A549 (cell line): ENCODE data around the gene SPIRE1. TPM values are rescaled to one million over a fixed set of nuclear protein-coding genes. Genes with fewer than 3 reads are reported as not detected.

Experiments
- ATAC-seq, 2 experiments: fragments of 200-7000 bp in 1 of 2; fragments of >200 bp in 1 of 2; cut with Nextera tagmentation in 1 of 2; cut with Tn5 transposase in 1 of 2; 3 replicates each; pipeline versions ENCODE4 v1.8.0 to v1.9.1; 2018 to 2020; ENCODE audit warnings: mild to moderate bottlenecking in 1 of 2, moderate library complexity in 1 of 2
- CTCF ChIA-PET: fragments of 300-600 bp; sonication (Branson Sonifier 250); formaldehyde crosslinking; extraction: SDS; loops from one replicate; lab custom pipeline; 2021; ENCODE audit warnings: antibody characterized with exemption, inconsistent platforms; lab: Yijun Ruan, JAX
- POLR2A ChIA-PET: fragments of 350-600 bp; formaldehyde crosslinking; extraction: SDS; loops from one replicate; lab custom pipeline; 2021; ENCODE audit warnings: antibody characterized with exemption, inconsistent platforms; lab: Yijun Ruan, JAX
- DNase-seq, 2 experiments: peaks; one replicate each; pipeline versions ENCODE4 v3.0.0 to v3.0.0-alpha.2; 2011 to 2016; ENCODE audit warnings: low read depth in 1 of 2, low spot score in 1 of 2
- FAIRE-seq: peaks from 2 replicates; lab custom pipeline; 2011; peaks lifted over from hg19 to GRCh38; lab: Jason Lieb, UNC
- H3K27ac ChIP-seq, 2 experiments: fragments of >200 bp; sonication (Bioruptor Twin); formaldehyde crosslinking; 3 replicates each; pipeline ENCODE4 v1.5.1; 2016 to 2017
- H3K4me1 ChIP-seq: fragments of >200 bp; sonication (Bioruptor Twin); formaldehyde crosslinking; 3 replicates; pipeline ENCODE4 v1.6.1; 2016
- H3K4me2 ChIP-seq: fragments of >200 bp; sonication (Bioruptor Twin); formaldehyde crosslinking; 3 replicates; pipeline ENCODE4 v1.6.1; 2016
- H3K4me3 ChIP-seq: fragments of >200 bp; sonication (Bioruptor Twin); formaldehyde crosslinking; 3 replicates; pipeline ENCODE4 v1.5.1; 2016
- H3K9me3 ChIP-seq: fragments of >200 bp; sonication (Bioruptor Twin); formaldehyde crosslinking; 3 replicates; pipeline ENCODE4 v1.6.1; 2016
- BHLHE40 ChIP-seq: IDR thresholded peaks from 2 replicates; pipeline ENCODE4 v1.6.1; 2012; ENCODE audit warnings: low read depth, low read length, inconsistent platforms
- EHF ChIP-seq: fragments of 250-450 bp; sonication (Bioruptor Pico); IDR thresholded peaks from 2 replicates; pipeline ENCODE4 v1.5.0; 2020; ENCODE audit warnings: mild to moderate bottlenecking
- FOSB ChIP-seq: fragments of 250-450 bp; sonication (Bioruptor Pico); IDR thresholded peaks from 2 replicates; pipeline ENCODE4 v1.5.0; 2020; ENCODE audit warnings: mild to moderate bottlenecking, moderate library complexity
- FOSL2 ChIP-seq, 2 experiments: fragments of 450-650 bp in 1 of 2; fragments of >200 bp in 1 of 2; sonication (Bioruptor Twin) in 1 of 2; formaldehyde crosslinking; IDR thresholded peaks; 2 replicates each; pipeline versions ENCODE4 v1.5.0 to v1.6.1; 2016 to 2020; ENCODE audit warnings: mild to moderate bottlenecking in 1 of 2, moderate library complexity in 1 of 2
- GATA3 ChIP-seq: IDR thresholded peaks from 2 replicates; pipeline ENCODE4 v1.6.1; 2012; ENCODE audit warnings: borderline replicate concordance
- HEYL ChIP-seq: fragments of 250-450 bp; sonication (Bioruptor Pico); IDR thresholded peaks from 2 replicates; pipeline ENCODE4 v1.8.0; 2021; ENCODE audit warnings: mild to moderate bottlenecking, moderate library complexity
- JUN ChIP-seq, 2 experiments: fragments of >200 bp; sonication (Bioruptor Twin); formaldehyde crosslinking; IDR thresholded peaks; 2 replicates in 1 of 2; 3 replicates in 1 of 2; pipeline ENCODE4 v1.6.1; 2016 to 2017
- JUNB ChIP-seq: fragments of >200 bp; sonication (Bioruptor Twin); formaldehyde crosslinking; IDR thresholded peaks from 2 replicates; pipeline ENCODE4 v1.6.1; 2016
- KDM1A ChIP-seq: fragments of 200-600 bp; sonication (generic); IDR thresholded peaks from 2 replicates; pipeline ENCODE4 v1.6.1; 2016; ENCODE audit warnings: low read depth, mild to moderate bottlenecking
- MAFK ChIP-seq: fragments of 450-650 bp; IDR thresholded peaks from 2 replicates; pipeline ENCODE4 v1.6.1; 2014; ENCODE audit not compliant: partially characterized antibody
- MAZ ChIP-seq: fragments of 150-350 bp; IDR thresholded peaks from 2 replicates; pipeline ENCODE4 v1.6.1; 2014; ENCODE audit warnings: antibody characterized with exemption, low read depth, low read length, borderline replicate concordance
- MYC ChIP-seq: IDR thresholded peaks from 2 replicates; pipeline ENCODE4 v1.6.1; 2012; ENCODE audit warnings: mild to moderate bottlenecking, inconsistent platforms, low read length, improper control_type of control experiment, borderline replicate concordance
- NFE2L2 ChIP-seq: fragments of 150-350 bp; conservative IDR thresholded peaks from 2 replicates; pipeline ENCODE4 v1.6.1; 2014; ENCODE audit warnings: low read length
- NR3C1 ChIP-seq: fragments of >200 bp; sonication (Bioruptor Twin); formaldehyde crosslinking; IDR thresholded peaks from 3 replicates; pipeline ENCODE4 v1.6.1; 2017
- RAD21 ChIP-seq, 2 experiments: fragments of >200 bp in 1 of 2; sonication (Bioruptor Twin) in 1 of 2; formaldehyde crosslinking in 1 of 2; IDR thresholded peaks in 1 of 2; conservative IDR thresholded peaks in 1 of 2; 2 replicates in 1 of 2; 3 replicates in 1 of 2; pipeline ENCODE4 v1.6.1; 2012 to 2018; ENCODE audit warnings: inconsistent platforms in 1 of 2
- RARB ChIP-seq: fragments of 250-450 bp; sonication (Bioruptor Pico); IDR thresholded peaks from 2 replicates; pipeline ENCODE4 v1.8.0; 2021; ENCODE audit warnings: mild to moderate bottlenecking, moderate library complexity
- RCOR1 ChIP-seq: fragments of 150-350 bp; IDR thresholded peaks from 2 replicates; pipeline ENCODE4 v1.6.1; 2014; ENCODE audit warnings: antibody characterized with exemption, low read length, low read depth
- RNF2 ChIP-seq: fragments of 200-600 bp; sonication (generic); IDR thresholded peaks from 2 replicates; pipeline ENCODE4 v1.6.1; 2016; ENCODE audit warnings: low read depth, mild to moderate bottlenecking, antibody characterized with exemption, moderate library complexity, borderline replicate concordance
- SMC3 ChIP-seq: fragments of >200 bp; sonication (Bioruptor Twin); formaldehyde crosslinking; IDR thresholded peaks from 3 replicates; pipeline ENCODE4 v1.6.1; 2018; ENCODE audit warnings: inconsistent platforms
- TFCP2L1 ChIP-seq: fragments of 250-450 bp; sonication (Bioruptor Pico); IDR thresholded peaks from 2 replicates; pipeline ENCODE4 v1.5.0; 2021; ENCODE audit warnings: mild to moderate bottlenecking
- ZFP36 ChIP-seq: fragments of 450-650 bp; IDR thresholded peaks from 2 replicates; pipeline ENCODE4 v1.6.1; 2014; ENCODE audit warnings: borderline replicate concordance; ENCODE audit not compliant: partially characterized antibody
- ZNF302 ChIP-seq: fragments of 250-450 bp; sonication (Bioruptor Pico); IDR thresholded peaks from 2 replicates; pipeline ENCODE4 v1.9.0; 2021; ENCODE audit warnings: inconsistent platforms, mild to moderate bottlenecking, moderate library complexity
- WGBS: methylation state at CpG from one replicate; pipeline ENCODE4 v1.1.6; 2017; ENCODE audit errors: missing lambda C conversion rate; 5-methylcytosine and 5-hydroxymethylcytosine counted together
- polyA plus RNA-seq, 4 experiments: library from polyadenylated mRNA; depleted of rRNA in 3 of 4; stranded (reverse); fragments of >200 nt; fragmentation: RNase III in 1 of 4; extraction: RNeasy Plus Mini Kit Qiagen cat#74134 plus additional on column Dnase treatment in 1 of 4; gene quantifications; 2 replicates in 3 of 4; 3 replicates in 1 of 4; pipeline ENCODE4 v1.2.3, GENCODE V29; 2011 to 2017
- TF ChIP-seq, protein P1 (sequence below): fragments of 200-600 bp; sonication (generic); IDR thresholded peaks from 2 replicates; pipeline ENCODE4 v1.6.1; 2016; ENCODE audit warnings: antibody characterized with exemption, mild to moderate bottlenecking, moderate library complexity
- TF ChIP-seq, protein P2 (sequence below): fragments of 150-350 bp; IDR thresholded peaks from 2 replicates; pipeline ENCODE4 v1.6.1; 2014; ENCODE audit warnings: low read depth, mild to moderate bottlenecking, low read length

SPIRE1 gene
- polyA plus RNA-seq, 2 of the 4 experiments (the other 2 are of a cell fraction) = 8.3 to 29.4 TPM

DNA sequence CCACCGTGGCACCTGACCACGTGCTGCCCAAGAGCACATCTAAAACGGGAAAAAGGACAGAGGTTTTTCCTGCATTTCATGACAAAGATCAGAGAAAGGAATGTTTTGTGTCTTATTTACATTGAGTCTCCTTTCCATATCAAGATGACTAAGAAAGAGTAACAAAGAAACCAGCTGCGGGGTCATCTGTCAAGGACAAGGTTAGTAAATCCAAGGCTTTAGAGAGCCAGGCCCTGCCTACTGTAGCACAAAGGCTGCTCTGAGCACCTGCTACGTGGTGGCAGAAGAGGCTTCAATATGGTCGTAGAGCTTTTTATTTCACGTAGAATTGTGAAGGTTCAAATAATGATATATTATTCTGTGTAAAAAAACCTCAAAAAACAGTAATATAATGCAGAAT is 199.1 kb downstream of the SPIRE1 start (continued):
- no peak for TF ChIP-seq NFE2L2
- no peak for TF ChIP-seq JUN (IDR thresholded peaks at IDR 0.05)
- TF ChIP-seq RARB (CRISPR knock-in tag) = no peak
- TF ChIP-seq RCOR1 = no peak
- no peak for TF ChIP-seq KDM1A

DNA sequence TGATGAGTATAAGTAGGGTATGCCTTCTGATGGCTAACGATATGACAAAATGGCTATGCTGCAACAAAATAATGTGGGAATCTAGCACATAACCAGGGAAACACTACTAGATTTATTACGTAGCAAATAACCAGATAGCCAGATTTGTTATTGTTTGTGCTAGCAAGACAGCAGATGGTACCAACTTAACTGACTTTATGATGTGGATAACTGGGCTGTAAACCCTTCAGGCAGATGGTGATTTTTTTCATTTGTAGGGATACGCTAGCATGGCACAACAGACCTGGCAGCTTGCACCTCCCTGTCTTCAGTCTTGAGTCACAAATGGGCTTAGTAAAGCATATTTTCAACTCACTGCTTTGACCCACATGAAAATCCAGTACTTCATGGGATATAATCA is 201.5 kb downstream of the SPIRE1 start:
- no peaks in the 10 kb centered on the region for H3K4me1 ChIP-seq
- H3K4me2 ChIP-seq = no peak overlapping the region
- no peak overlapping the region for H3K27ac ChIP-seq
- FAIRE-seq = no peak
- ChIA-PET POLR2A (no interaction called here), CTCF (no interaction called here)
- 85% methylated on average over 3 of the region's 3 CpGs for WGBS
- no peak for ATAC-seq
- TF ChIP-seq NR3C1 = no peak
- TF ChIP-seq GATA3 = no peak
- no peak for TF ChIP-seq BHLHE40
- TF ChIP-seq MAZ = no peak
- no peak for TF ChIP-seq SMC3
- no peak for TF ChIP-seq TFCP2L1
- no peak for TF ChIP-seq EHF (CRISPR knock-in tag)
- TF ChIP-seq KDM1A = no peak
- TF ChIP-seq MAFK = no peak
- no peak for TF ChIP-seq NFE2L2
- TF ChIP-seq, protein P1, sequence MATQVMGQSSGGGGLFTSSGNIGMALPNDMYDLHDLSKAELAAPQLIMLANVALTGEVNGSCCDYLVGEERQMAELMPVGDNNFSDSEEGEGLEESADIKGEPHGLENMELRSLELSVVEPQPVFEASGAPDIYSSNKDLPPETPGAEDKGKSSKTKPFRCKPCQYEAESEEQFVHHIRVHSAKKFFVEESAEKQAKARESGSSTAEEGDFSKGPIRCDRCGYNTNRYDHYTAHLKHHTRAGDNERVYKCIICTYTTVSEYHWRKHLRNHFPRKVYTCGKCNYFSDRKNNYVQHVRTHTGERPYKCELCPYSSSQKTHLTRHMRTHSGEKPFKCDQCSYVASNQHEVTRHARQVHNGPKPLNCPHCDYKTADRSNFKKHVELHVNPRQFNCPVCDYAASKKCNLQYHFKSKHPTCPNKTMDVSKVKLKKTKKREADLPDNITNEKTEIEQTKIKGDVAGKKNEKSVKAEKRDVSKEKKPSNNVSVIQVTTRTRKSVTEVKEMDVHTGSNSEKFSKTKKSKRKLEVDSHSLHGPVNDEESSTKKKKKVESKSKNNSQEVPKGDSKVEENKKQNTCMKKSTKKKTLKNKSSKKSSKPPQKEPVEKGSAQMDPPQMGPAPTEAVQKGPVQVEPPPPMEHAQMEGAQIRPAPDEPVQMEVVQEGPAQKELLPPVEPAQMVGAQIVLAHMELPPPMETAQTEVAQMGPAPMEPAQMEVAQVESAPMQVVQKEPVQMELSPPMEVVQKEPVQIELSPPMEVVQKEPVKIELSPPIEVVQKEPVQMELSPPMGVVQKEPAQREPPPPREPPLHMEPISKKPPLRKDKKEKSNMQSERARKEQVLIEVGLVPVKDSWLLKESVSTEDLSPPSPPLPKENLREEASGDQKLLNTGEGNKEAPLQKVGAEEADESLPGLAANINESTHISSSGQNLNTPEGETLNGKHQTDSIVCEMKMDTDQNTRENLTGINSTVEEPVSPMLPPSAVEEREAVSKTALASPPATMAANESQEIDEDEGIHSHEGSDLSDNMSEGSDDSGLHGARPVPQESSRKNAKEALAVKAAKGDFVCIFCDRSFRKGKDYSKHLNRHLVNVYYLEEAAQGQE = no peak
- no peak for TF ChIP-seq FOSB (CRISPR knock-in tag)
- TF ChIP-seq ZNF302 = no peak
- no peak for DNase-seq
- H3K9me3 ChIP-seq = no peaks in the 10 kb centered on the region
- H3K4me3 ChIP-seq = no peak overlapping the region

DNA sequence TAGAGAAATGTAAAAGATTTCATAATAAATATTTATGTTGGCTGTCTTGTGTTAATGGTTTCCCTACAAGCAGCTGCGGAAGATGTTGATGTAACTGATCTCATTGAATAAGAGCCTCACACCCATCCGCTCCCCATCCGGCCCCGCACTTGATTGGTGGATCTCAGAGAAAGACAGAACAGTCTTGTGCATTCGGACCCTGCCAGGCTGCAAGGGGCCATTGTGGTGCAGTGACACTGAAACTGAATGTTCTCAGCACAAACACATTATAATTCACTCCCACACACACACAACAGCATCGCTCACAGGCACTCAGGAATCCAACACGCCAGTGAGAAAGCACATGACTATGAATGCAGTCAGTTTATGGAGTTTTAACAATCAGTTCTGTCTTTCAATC is 202.4 kb downstream of the SPIRE1 start:
- FAIRE-seq (no peak), ATAC-seq (no peak), DNase-seq (no peak)
- H3K4me2 ChIP-seq = no peak overlapping the region
- no peak overlapping the region for H3K4me3 ChIP-seq
- no peak overlapping the region for H3K27ac ChIP-seq
- no peaks in the 10 kb centered on the region for H3K9me3 ChIP-seq
- no peaks in the 10 kb centered on the region for H3K4me1 ChIP-seq
- no peak for TF ChIP-seq KDM1A
- no peak for TF ChIP-seq FOSL2 (IDR thresholded peaks at IDR 0.05)
- no peak for TF ChIP-seq FOSL2 (CRISPR knock-in tag; IDR thresholded peaks at IDR 0.05)
- TF ChIP-seq MYC = no peak
- TF ChIP-seq RARB (CRISPR knock-in tag) = no peak
- TF ChIP-seq JUNB = no peak
- no peak for TF ChIP-seq HEYL (CRISPR knock-in tag)
- TF ChIP-seq ZNF302 = no peak
- no peak for TF ChIP-seq JUN (IDR thresholded peaks at IDR 0.05)
- TF ChIP-seq ZFP36 = no peak
- no peak for TF ChIP-seq RNF2
- TF ChIP-seq TFCP2L1 = no peak
- TF ChIP-seq, protein P2, sequence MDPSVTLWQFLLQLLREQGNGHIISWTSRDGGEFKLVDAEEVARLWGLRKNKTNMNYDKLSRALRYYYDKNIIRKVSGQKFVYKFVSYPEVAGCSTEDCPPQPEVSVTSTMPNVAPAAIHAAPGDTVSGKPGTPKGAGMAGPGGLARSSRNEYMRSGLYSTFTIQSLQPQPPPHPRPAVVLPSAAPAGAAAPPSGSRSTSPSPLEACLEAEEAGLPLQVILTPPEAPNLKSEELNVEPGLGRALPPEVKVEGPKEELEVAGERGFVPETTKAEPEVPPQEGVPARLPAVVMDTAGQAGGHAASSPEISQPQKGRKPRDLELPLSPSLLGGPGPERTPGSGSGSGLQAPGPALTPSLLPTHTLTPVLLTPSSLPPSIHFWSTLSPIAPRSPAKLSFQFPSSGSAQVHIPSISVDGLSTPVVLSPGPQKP = no peak
- TF ChIP-seq EHF (CRISPR knock-in tag) = no peak
- no peak for TF ChIP-seq RAD21 (conservative IDR thresholded peaks at IDR 0.05 in 1 of 2, IDR thresholded peaks at IDR 0.05 in 1 of 2)
- 89% methylated on average over 7 of the region's 7 CpGs for WGBS
- ChIA-PET POLR2A (no interaction called here), CTCF (no interaction called here)
